ENCODE measurements around the gene CORO7.

The CORO7 gene

GRCh38 chr16:4390266-4391260 lies 25.8 kb downstream of the CORO7 start:
- H3K4me2 ChIP-seq (ENCODE audit: low read length): no peak overlapping the region
- H3K4me3 ChIP-seq (ENCODE audit: low read length): no peak overlapping the region
- no peaks in the 10 kb centered on the region for H4K20me1 ChIP-seq (ENCODE audit: insufficient read depth, low read length)
- H3K36me3 ChIP-seq (replicated peaks; ENCODE audit: low read depth, low read length): no peaks in the 10 kb centered on the region
- no peak overlapping the region for H3K9ac ChIP-seq (ENCODE audit: low read length)
- no peaks in the 10 kb centered on the region for H3K27me3 ChIP-seq (ENCODE audit: low read depth, low read length)
- no peaks in the 10 kb centered on the region for H3K9me3 ChIP-seq (ENCODE audit: insufficient read depth, low read length)
- TF ChIP-seq EZH2phosphoT487 (IDR thresholded peaks at IDR 0.05; ENCODE audit: low read depth): no peak
- no peak for TF ChIP-seq CTCF (IDR thresholded peaks at IDR 0.05; ENCODE audit: low read depth, low read length)
- no peak overlapping the region for H2AFZ ChIP-seq (ENCODE audit: low read depth, low read length)
- no peaks in the 10 kb centered on the region for H3K79me2 ChIP-seq (ENCODE audit: low read length)
- H3K27ac ChIP-seq (ENCODE audit: low read length): no peak overlapping the region
- H3K4me1 ChIP-seq (ENCODE audit: low read length): no peaks in the 10 kb centered on the region

- H3K36me3 ChIP-seq (replicated peaks; ENCODE audit: low read depth, low read length): no peaks in the 10 kb centered on the region
- H4K20me1 ChIP-seq (ENCODE audit: insufficient read depth, low read length): no peaks in the 10 kb centered on the region
- no peak overlapping the region for H3K4me2 ChIP-seq (ENCODE audit: low read length)
- H3K9me3 ChIP-seq (ENCODE audit: insufficient read depth, low read length): no peaks in the 10 kb centered on the region
- H3K27me3 ChIP-seq (ENCODE audit: low read depth, low read length): no peaks in the 10 kb centered on the region
- TF ChIP-seq EZH2phosphoT487 (IDR thresholded peaks at IDR 0.05; ENCODE audit: low read depth) (no peak), CTCF (IDR thresholded peaks at IDR 0.05; ENCODE audit: low read depth, low read length) (no peak)
- H2AFZ ChIP-seq (ENCODE audit: low read depth, low read length): no peak overlapping the region
- H3K79me2 ChIP-seq (ENCODE audit: low read length): no peaks in the 10 kb centered on the region
- H3K4me3 ChIP-seq (ENCODE audit: low read length): no peak overlapping the region
- no peak overlapping the region for H3K9ac ChIP-seq (ENCODE audit: low read length)
- no peak overlapping the region for H3K27ac ChIP-seq (ENCODE audit: low read length)
- no peaks in the 10 kb centered on the region for H3K4me1 ChIP-seq (ENCODE audit: low read length)
These were observed 27.1 kb downstream of the CORO7 start for GRCh38 chr16:4389051-4389955.

GRCh38 chr16:4388271-4389021 lies 27.9 kb downstream of the CORO7 start:
- H3K4me3 ChIP-seq (ENCODE audit: low read length): no peak overlapping the region
- no peak overlapping the region for H3K9ac ChIP-seq (ENCODE audit: low read length)
- TF ChIP-seq EZH2phosphoT487 (IDR thresholded peaks at IDR 0.05; ENCODE audit: low read depth) (no peak), CTCF (IDR thresholded peaks at IDR 0.05; ENCODE audit: low read depth, low read length) (no peak)
- no peak overlapping the region for H3K27ac ChIP-seq (ENCODE audit: low read length)
- no peak overlapping the region for H2AFZ ChIP-seq (ENCODE audit: low read depth, low read length)
- H3K4me2 ChIP-seq (ENCODE audit: low read length): no peak overlapping the region
- H3K79me2 ChIP-seq (ENCODE audit: low read length): no peaks in the 10 kb centered on the region
- no peaks in the 10 kb centered on the region for H3K27me3 ChIP-seq (ENCODE audit: low read depth, low read length)
- no peaks in the 10 kb centered on the region for H3K36me3 ChIP-seq (replicated peaks; ENCODE audit: low read depth, low read length)
- no peaks in the 10 kb centered on the region for H4K20me1 ChIP-seq (ENCODE audit: insufficient read depth, low read length)
- H3K9me3 ChIP-seq (ENCODE audit: insufficient read depth, low read length): no peaks in the 10 kb centered on the region
- H3K4me1 ChIP-seq (ENCODE audit: low read length): no peaks in the 10 kb centered on the region

Measured in OCI-LY3 (cell line).